K562 (cell line): ENCODE data around the gene HCN1. TPM values are rescaled to one million over a fixed set of nuclear protein-coding genes. Genes with fewer than 3 reads are reported as not detected.

Experiments used
- ATAC-seq: fragments of 200-7000 bp; cut with Tn5 transposase; 3 replicates; pipeline ENCODE4 v1.9.1; 2020; ENCODE audit warnings: moderate library complexity
- BruUV-seq: library from RNA; stranded (reverse); fragments of 400-500 nt; replicated peaks from 2 replicates; lab custom pipeline; 2021; lab: Mats Ljungman, UMichigan
- CTCF ChIA-PET: fragments of 300-600 bp; formaldehyde crosslinking; extraction: SDS; loops from one replicate; lab custom pipeline; 2021; ENCODE audit warnings: low intra/inter-chr PET ratio; lab: Yijun Ruan, JAX
- POLR2A ChIA-PET: fragments of 300-600, 350-650 bp; sonication (Branson Sonifier 250); formaldehyde crosslinking; extraction: SDS; loops from one replicate; lab custom pipeline; 2021; ENCODE audit warnings: antibody characterized with exemption, inconsistent platforms; lab: Yijun Ruan, JAX
- DNase-seq, 4 experiments: peaks; one replicate each; pipeline versions ENCODE4 v3.0.0 to v3.0.0-alpha.2; 2011 to 2018; ENCODE audit warnings: low spot score in 3 of 4, mixed read lengths in 3 of 4; ENCODE audit errors: extremely low read depth in 1 of 4
- FAIRE-seq: peaks from 2 replicates; lab custom pipeline; 2011; peaks lifted over from hg19 to GRCh38; lab: Jason Lieb, UNC
- H2AFZ ChIP-seq: 2 replicates; pipeline ENCODE4 v1.6.0; 2011; ENCODE audit warnings: low read depth, low read length, control low read depth, inconsistent platforms
- H3K27ac ChIP-seq: fragments of 200-600 bp; 3 replicates; pipeline ENCODE4 v1.8.0; 2011; ENCODE audit warnings: low read depth, mild to moderate bottlenecking, control low read depth, inconsistent platforms, low read length, moderate library complexity, mixed read lengths; ENCODE audit errors: extremely low read depth
- H3K27me3 ChIP-seq, 2 experiments: fragments of 300-600 bp in 1 of 2; 2 replicates in 1 of 2; 3 replicates in 1 of 2; pipeline versions ENCODE4 v1.6.0 to v1.8.0; 2011; ENCODE audit warnings: inconsistent platforms in 2 of 2, low read length in 2 of 2, mild to moderate bottlenecking in 1 of 2, mixed read lengths in 1 of 2, moderate library complexity in 1 of 2; ENCODE audit not compliant: control insufficient read depth in 2 of 2, insufficient read depth in 2 of 2
- H3K36me3 ChIP-seq: fragments of 300-600 bp; 3 replicates; pipeline ENCODE4 v1.8.0; 2011; ENCODE audit warnings: mild to moderate bottlenecking, low read length, inconsistent platforms; ENCODE audit not compliant: control insufficient read depth, insufficient read depth
- H3K4me1 ChIP-seq, 2 experiments: fragments of 200-600 bp in 1 of 2; replicated peaks in 1 of 2; 2 replicates in 1 of 2; 3 replicates in 1 of 2; pipeline versions ENCODE4 v1.5.1 to v1.8.0; 2011; ENCODE audit warnings: inconsistent platforms in 2 of 2, low read length in 2 of 2, mild to moderate bottlenecking in 1 of 2, mixed read lengths in 1 of 2, moderate library complexity in 1 of 2; ENCODE audit not compliant: control insufficient read depth in 2 of 2, insufficient read depth in 2 of 2
- H3K4me2 ChIP-seq: 2 replicates; pipeline ENCODE4 v1.6.1; 2011; ENCODE audit warnings: low read length, control low read depth, inconsistent platforms, mixed read lengths; ENCODE audit not compliant: insufficient read depth
- H3K4me3 ChIP-seq: fragments of 200-600 bp; sonication (generic), shearing (Covaris generic); 2 replicates; pipeline ENCODE4 v1.5.1; 2016; ENCODE audit warnings: control low read depth, inconsistent platforms
- H3K79me2 ChIP-seq: fragments of 200-600 bp; 3 replicates; pipeline ENCODE4 v1.8.0; 2011; ENCODE audit warnings: low read length, inconsistent platforms; ENCODE audit not compliant: control insufficient read depth, insufficient read depth
- H3K9ac ChIP-seq, 2 experiments: 2 replicates each; pipeline versions ENCODE4 v1.6.0 to v1.6.1; 2011; ENCODE audit warnings: low read depth in 2 of 2, low read length in 2 of 2, control low read depth in 1 of 2, inconsistent platforms in 1 of 2, mild to moderate bottlenecking in 1 of 2, mixed read lengths in 1 of 2; ENCODE audit not compliant: insufficient read depth in 1 of 2
- H3K9me1 ChIP-seq: one replicate; pipeline ENCODE4 v1.6.0; 2011; ENCODE audit warnings: inconsistent platforms, mild to moderate bottlenecking, low read length, moderate library complexity; ENCODE audit not compliant: control insufficient read depth, insufficient read depth
- H3K9me3 ChIP-seq: replicated peaks from 2 replicates; pipeline ENCODE4 v1.5.1; 2011; ENCODE audit warnings: low read depth, low read length, inconsistent platforms; ENCODE audit not compliant: control insufficient read depth, insufficient read depth
- H4K20me1 ChIP-seq: replicated peaks from 2 replicates; pipeline ENCODE4 v1.6.1; 2011; ENCODE audit warnings: low read length, inconsistent platforms, mixed read lengths; ENCODE audit not compliant: control insufficient read depth, insufficient read depth
- ETV6 ChIP-seq, 3 experiments: fragments of 150-350 bp in 1 of 3; sonication (generic) in 1 of 3; formaldehyde crosslinking in 1 of 3; IDR thresholded peaks; 2 replicates each; pipeline versions ENCODE4 v1.6.1 to v1.8.0; 2014 to 2022; ENCODE audit warnings: borderline replicate concordance in 2 of 3, low read depth in 2 of 3, antibody characterized with exemption in 1 of 3, low read length in 1 of 3, mild to moderate bottlenecking in 1 of 3, missing genetic modification reagents in 1 of 3
- HDAC3 ChIP-seq: fragments of 450-650 bp; IDR thresholded peaks from 2 replicates; pipeline ENCODE4 v1.6.1; 2018; ENCODE audit warnings: borderline replicate concordance, mild to moderate bottlenecking, moderate library complexity; ENCODE audit not compliant: partially characterized antibody
- KLF1 ChIP-seq: fragments of 450-650 bp; IDR thresholded peaks from 2 replicates; pipeline ENCODE4 v1.6.1; 2016; ENCODE audit warnings: missing genetic modification characterization, missing compliant biosample characterization
- KLF10 ChIP-seq: fragments of 250-450 bp; sonication (Bioruptor Pico); IDR thresholded peaks from 2 replicates; pipeline ENCODE4 v1.6.1; 2021; ENCODE audit warnings: matching md5 sums
- NFIX ChIP-seq: fragments of 250-450 bp; sonication (Bioruptor Pico); IDR thresholded peaks from 2 replicates; pipeline ENCODE4 v1.4.0; 2020; ENCODE audit warnings: low read depth, mild to moderate bottlenecking, moderate library complexity
- SMAD3 ChIP-seq: fragments of 450-650 bp; formaldehyde crosslinking; conservative IDR thresholded peaks from 2 replicates; pipeline ENCODE4 v1.4.0; 2020; ENCODE audit warnings: mild to moderate bottlenecking
- WGBS: fragments of 100-300 bp; shearing (Covaris generic); methylation state at CpG from one replicate; pipeline ENCODE4 v1.1.6; 2016; ENCODE audit warnings: low coverage, mixed read lengths; ENCODE audit not compliant: insufficient coverage; ENCODE audit errors: missing lambda C conversion rate; 5-methylcytosine and 5-hydroxymethylcytosine counted together
- in situ Hi-C: fragments of 300-500 bp; cut with MboI; formaldehyde crosslinking; loops from 4 replicates; pipeline ENCODE4 v1.15.0; 2018; ENCODE audit warnings: inconsistent platforms, mixed read lengths
- intact Hi-C: fragments of 100-400 bp; cut with micrococcal nuclease; formaldehyde crosslinking; loops from 2 replicates; pipeline ENCODE4 v1.14.2; 2022
- polyA plus RNA-seq, 8 experiments: library from polyadenylated mRNA; depleted of rRNA in 4 of 8; stranded (reverse) in 5 of 8; unstranded in 3 of 8; fragments of >200 nt; fragmentation: Nextera tagmentation in 2 of 8; fragmentation: Illumina TruSeq in 1 of 8; extraction: Ambion mirVana in 2 of 8; extraction: Trizol in 1 of 8; gene quantifications; 2 replicates each; pipeline versions ENCODE4 v1.2.1 to v1.2.3, GENCODE V29; 2011 to 2014; ENCODE audit warnings: inconsistent platforms in 1 of 8, missing spikeins in 1 of 8
- total RNA-seq, 7 experiments: library from RNA; depleted of rRNA in 6 of 7; stranded (reverse); fragments of >200 nt in 6 of 7; fragmentation: Illumina TruSeq in 2 of 7; extraction: Trizol in 2 of 7; gene quantifications; 2 replicates each; pipeline versions ENCODE4 v1.2.1 to v1.2.3, GENCODE V29; 2011 to 2021; ENCODE audit warnings: low replicate concordance in 1 of 7
- TF ChIP-seq, protein P1 (sequence below), 2 experiments: fragments of 450-650 bp; conservative IDR thresholded peaks; 2 replicates each; pipeline ENCODE4 v1.6.1; 2017; ENCODE audit warnings: mild to moderate bottlenecking in 2 of 2, moderate library complexity in 2 of 2
- TF ChIP-seq, protein P2 (sequence below): fragments of 250-450 bp; sonication (Bioruptor Pico); IDR thresholded peaks from 2 replicates; pipeline ENCODE4 v1.4.0; 2020; ENCODE audit warnings: mild to moderate bottlenecking, moderate library complexity, borderline replicate concordance
- TF ChIP-seq, protein P3 (sequence below): IDR thresholded peaks from 3 replicates; pipeline ENCODE4 v1.6.1; 2011; ENCODE audit warnings: borderline replicate concordance, mild to moderate bottlenecking; ENCODE audit not compliant: insufficient read length, insufficient read depth

The HCN1 gene
- total and polyA plus RNA-seq, 9 of the 15 experiments (the other 6 are each of a cell fraction or from before 2014, with no cell fraction given): not detected

DNA sequence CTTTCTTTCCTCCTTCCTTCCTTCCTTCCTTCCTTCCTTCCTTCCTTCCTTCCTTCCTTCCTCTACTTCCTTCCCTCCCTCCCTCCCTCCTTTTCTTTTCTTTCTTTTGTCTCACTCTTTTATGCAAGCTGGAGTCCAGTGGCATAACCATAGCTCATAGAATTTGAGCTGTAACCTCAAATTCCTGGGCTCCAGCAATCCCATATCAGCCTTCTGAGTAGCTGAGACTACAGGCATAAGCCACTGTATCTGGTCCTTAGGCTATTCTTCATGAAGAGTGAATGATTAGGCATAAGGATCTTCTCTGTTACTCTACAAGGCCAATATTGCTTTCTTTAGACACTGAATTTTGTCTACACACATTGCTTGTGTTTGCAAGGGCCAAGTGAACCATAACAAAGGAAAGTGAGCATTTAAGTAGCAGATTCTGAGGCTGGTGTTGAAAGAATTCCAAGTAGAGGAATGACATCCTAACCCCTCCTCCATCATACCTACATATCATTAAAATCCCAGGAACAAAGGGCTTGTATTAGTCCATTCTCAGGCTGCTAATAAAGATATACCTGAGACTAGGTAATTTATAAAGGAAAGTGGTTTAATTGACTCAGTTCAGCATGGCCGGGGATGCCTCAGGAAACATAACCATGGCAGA is 293.2 kb downstream of the HCN1 start:
- Histone ChIP-seq H4K20me1 (no peaks in the 10 kb centered on the region), H2AFZ (no peak overlapping the region), H3K27ac (no peak overlapping the region), H3K4me3 (no peak overlapping the region), H3K4me2 (no peak overlapping the region), H3K79me2 (no peaks in the 10 kb centered on the region), H3K9me1 (no peaks in the 10 kb centered on the region), H3K27me3 (no peaks in the 10 kb centered on the region), H3K9ac (no peak overlapping the region), H3K9me3 (no peaks in the 10 kb centered on the region), H3K36me3 (no peaks in the 10 kb centered on the region), H3K4me1 (no peaks in the 10 kb centered on the region)
- WGBS: 0% methylated on average over 1 of the region's 1 CpG
- ChIA-PET CTCF (no interaction called here), POLR2A (no interaction called here)
- no peak for DNase-seq
- no peak for FAIRE-seq
- no peak for ATAC-seq
- intact Hi-C loops: no loop called here
- in situ Hi-C loops: no loop called here
- no TSS peak for BruUV-seq
- TF ChIP-seq KLF1 (tag): no peak
- no peak for TF ChIP-seq NFIX (CRISPR knock-in tag)
- TF ChIP-seq, protein P1, sequence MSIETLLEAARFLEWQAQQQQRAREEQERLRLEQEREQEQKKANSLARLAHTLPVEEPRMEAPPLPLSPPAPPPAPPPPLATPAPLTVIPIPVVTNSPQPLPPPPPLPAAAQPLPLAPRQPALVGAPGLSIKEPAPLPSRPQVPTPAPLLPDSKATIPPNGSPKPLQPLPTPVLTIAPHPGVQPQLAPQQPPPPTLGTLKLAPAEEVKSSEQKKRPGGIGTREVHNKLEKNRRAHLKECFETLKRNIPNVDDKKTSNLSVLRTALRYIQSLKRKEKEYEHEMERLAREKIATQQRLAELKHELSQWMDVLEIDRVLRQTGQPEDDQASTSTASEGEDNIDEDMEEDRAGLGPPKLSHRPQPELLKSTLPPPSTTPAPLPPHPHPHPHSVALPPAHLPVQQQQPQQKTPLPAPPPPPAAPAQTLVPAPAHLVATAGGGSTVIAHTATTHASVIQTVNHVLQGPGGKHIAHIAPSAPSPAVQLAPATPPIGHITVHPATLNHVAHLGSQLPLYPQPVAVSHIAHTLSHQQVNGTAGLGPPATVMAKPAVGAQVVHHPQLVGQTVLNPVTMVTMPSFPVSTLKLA (conservative IDR thresholded peaks at IDR 0.05): no peak
- TF ChIP-seq, protein P2, sequence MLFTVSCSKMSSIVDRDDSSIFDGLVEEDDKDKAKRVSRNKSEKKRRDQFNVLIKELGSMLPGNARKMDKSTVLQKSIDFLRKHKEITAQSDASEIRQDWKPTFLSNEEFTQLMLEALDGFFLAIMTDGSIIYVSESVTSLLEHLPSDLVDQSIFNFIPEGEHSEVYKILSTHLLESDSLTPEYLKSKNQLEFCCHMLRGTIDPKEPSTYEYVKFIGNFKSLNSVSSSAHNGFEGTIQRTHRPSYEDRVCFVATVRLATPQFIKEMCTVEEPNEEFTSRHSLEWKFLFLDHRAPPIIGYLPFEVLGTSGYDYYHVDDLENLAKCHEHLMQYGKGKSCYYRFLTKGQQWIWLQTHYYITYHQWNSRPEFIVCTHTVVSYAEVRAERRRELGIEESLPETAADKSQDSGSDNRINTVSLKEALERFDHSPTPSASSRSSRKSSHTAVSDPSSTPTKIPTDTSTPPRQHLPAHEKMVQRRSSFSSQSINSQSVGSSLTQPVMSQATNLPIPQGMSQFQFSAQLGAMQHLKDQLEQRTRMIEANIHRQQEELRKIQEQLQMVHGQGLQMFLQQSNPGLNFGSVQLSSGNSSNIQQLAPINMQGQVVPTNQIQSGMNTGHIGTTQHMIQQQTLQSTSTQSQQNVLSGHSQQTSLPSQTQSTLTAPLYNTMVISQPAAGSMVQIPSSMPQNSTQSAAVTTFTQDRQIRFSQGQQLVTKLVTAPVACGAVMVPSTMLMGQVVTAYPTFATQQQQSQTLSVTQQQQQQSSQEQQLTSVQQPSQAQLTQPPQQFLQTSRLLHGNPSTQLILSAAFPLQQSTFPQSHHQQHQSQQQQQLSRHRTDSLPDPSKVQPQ (CRISPR knock-in tag): no peak
- no peak for TF ChIP-seq SMAD3 (CRISPR knock-in tag)
- TF ChIP-seq, protein P3, sequence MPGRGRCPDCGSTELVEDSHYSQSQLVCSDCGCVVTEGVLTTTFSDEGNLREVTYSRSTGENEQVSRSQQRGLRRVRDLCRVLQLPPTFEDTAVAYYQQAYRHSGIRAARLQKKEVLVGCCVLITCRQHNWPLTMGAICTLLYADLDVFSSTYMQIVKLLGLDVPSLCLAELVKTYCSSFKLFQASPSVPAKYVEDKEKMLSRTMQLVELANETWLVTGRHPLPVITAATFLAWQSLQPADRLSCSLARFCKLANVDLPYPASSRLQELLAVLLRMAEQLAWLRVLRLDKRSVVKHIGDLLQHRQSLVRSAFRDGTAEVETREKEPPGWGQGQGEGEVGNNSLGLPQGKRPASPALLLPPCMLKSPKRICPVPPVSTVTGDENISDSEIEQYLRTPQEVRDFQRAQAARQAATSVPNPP: no peak
- TF ChIP-seq HDAC3: no peak
- TF ChIP-seq ETV6 (IDR thresholded peaks at IDR 0.05; ENCODE audit: borderline replicate concordance in 1 of 2, low read depth in 2 of 2, low read length in 1 of 2): no peak
- no peak for TF ChIP-seq ETV6 (CRISPR knock-in tag; IDR thresholded peaks at IDR 0.05; ENCODE audit: borderline replicate concordance)
- TF ChIP-seq KLF10: no peak
